SK-N-SH treated with all-trans-retinoic acid at 6 μM for 48 hours (cell line): ENCODE data around the gene ATAD3C.

Source experiments
- BACH2 ChIP-seq: fragments of 250-450 bp; sonication (Bioruptor Pico); IDR thresholded peaks from 2 replicates; pipeline ENCODE4 v1.9.0; 2021; ENCODE audit warnings: mild to moderate bottlenecking, borderline replicate concordance
- ZFP30 ChIP-seq: fragments of 450-650 bp; formaldehyde crosslinking; IDR thresholded peaks from 2 replicates; pipeline ENCODE4 v1.5.0; 2022; ENCODE audit warnings: mild to moderate bottlenecking, moderate library complexity

DNA sequence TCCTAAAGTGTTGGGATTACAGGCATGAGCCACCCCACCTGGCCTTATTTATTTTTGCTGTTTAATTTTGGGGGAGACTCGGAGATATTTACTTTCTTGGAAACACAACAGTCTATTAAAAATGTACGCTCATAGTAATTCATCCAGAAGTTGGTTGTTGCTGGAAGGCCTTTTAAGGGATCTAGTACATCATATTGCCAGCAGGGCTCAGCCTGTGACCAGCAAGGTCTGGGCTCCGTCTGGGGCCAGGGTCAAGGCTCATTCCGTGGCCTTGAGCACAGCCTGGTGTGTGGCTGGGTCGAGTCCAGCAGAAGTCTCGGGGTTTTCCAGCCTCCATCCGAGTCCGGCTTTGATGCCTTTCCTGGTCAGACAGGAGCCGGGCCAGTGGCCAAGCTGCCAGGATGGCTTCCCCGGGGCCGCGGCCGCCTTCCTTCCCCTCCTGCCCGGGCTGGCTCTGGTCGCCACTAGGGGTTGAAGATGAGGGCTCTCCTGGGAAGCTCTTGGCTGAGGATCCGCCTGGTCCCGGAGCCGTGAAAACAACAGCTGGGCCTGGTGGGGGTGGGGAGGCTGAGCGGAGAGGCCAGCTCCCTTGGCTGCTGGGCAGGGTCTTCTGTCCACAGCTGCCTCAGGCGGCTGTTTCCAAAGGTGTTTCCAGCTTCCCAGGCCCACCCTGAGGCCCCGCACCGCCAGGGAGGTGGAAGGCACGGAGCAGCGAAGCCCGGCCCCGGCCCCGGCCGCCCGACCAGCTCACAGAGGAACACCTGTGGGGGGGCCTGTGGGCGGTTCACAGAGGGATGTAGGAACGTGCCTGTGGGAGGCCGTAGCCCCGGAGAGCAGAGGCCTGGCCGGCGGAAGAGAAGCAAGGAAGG, 19.1 kb upstream of the ATAD3C start:
- TF ChIP-seq BACH2, result no peak
- TF ChIP-seq ZFP30 (CRISPR knock-in tag), result no peak
